Astrocyte of the spinal cord (primary cell): ENCODE measurements around the gene WNT9B.

ENCODE experiments used
- DNase-seq: peaks from one replicate; pipeline ENCODE4 v3.0.0; 2011; ENCODE audit warnings: low read depth, low spot score
- H3K4me3 ChIP-seq: 2 replicates; pipeline ENCODE4 v1.5.1; 2011; ENCODE audit warnings: low read depth, mild to moderate bottlenecking, low read length, moderate library complexity
- in situ Hi-C: cut with HindIII; loops from 2 replicates; pipeline ENCODE4 v1.10.0; 2017; ENCODE audit warnings: low sequenced_read_pairs
- TF ChIP-seq, protein P1 (sequence below): IDR thresholded peaks from 2 replicates; pipeline ENCODE4 v1.5.1; 2012; ENCODE audit warnings: low read depth, mild to moderate bottlenecking, low read length, inconsistent platforms

WNT9B gene

DNA sequence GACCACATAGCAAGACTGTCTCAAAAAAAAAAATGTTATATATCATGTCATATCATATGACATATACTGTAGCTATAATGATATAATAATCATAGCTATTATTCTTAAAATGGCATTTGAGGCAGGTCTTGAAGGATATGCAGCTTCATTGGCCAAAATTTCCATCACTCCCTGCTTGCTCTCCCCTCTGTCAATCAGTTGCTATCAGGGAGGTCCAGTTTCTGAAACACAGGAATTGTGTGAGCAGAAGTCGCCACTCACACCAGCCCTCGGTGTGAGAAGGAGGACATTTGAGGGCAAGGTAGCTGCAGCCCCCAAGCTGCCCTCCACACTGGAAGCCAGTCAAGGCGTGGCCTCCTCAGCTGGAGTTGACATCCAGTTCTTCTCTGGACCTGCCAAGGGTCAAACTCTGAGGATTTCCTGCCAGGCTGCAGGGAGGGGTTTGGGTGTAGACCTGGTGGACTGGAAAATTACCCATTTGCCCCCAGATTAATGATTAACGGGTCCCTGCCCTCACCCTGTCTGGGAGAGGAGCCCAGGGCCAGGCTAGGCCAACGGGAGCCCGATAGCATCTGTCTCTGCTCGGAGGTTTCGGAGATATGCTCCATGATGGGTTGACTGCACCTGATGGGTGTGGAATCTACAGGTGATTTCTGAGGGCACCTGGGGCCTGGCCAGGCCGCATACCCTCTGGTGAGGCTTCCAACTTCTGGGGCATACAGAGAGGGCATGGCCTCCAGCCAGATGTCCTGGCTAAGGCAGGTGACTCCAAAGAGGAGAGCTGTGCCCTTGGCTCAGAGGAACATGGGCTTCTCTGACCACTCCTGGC, 18.8 kb downstream of the WNT9B start:
- DNase-seq = no peak
- in situ Hi-C loops = no loop called here
- TF ChIP-seq, protein P1, sequence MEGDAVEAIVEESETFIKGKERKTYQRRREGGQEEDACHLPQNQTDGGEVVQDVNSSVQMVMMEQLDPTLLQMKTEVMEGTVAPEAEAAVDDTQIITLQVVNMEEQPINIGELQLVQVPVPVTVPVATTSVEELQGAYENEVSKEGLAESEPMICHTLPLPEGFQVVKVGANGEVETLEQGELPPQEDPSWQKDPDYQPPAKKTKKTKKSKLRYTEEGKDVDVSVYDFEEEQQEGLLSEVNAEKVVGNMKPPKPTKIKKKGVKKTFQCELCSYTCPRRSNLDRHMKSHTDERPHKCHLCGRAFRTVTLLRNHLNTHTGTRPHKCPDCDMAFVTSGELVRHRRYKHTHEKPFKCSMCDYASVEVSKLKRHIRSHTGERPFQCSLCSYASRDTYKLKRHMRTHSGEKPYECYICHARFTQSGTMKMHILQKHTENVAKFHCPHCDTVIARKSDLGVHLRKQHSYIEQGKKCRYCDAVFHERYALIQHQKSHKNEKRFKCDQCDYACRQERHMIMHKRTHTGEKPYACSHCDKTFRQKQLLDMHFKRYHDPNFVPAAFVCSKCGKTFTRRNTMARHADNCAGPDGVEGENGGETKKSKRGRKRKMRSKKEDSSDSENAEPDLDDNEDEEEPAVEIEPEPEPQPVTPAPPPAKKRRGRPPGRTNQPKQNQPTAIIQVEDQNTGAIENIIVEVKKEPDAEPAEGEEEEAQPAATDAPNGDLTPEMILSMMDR = no peak
- H3K4me3 ChIP-seq = no peak overlapping the region

DNA sequence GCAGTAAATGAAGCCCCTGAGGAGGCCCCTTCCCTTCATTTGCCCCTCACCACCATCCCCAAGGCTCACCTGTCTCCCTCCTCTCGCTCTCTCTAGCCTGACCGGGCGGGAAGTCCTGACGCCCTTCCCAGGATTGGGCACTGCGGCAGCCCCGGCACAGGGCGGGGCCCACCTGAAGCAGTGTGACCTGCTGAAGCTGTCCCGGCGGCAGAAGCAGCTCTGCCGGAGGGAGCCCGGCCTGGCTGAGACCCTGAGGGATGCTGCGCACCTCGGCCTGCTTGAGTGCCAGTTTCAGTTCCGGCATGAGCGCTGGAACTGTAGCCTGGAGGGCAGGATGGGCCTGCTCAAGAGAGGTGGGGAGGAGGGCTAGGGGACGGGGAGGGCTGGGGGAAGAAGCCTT, 21.0 kb downstream of the WNT9B start:
- DNase-seq = no peak
- in situ Hi-C loops = no loop called here
- no peak overlapping the region for H3K4me3 ChIP-seq
- TF ChIP-seq, protein P1 = no peak

DNA sequence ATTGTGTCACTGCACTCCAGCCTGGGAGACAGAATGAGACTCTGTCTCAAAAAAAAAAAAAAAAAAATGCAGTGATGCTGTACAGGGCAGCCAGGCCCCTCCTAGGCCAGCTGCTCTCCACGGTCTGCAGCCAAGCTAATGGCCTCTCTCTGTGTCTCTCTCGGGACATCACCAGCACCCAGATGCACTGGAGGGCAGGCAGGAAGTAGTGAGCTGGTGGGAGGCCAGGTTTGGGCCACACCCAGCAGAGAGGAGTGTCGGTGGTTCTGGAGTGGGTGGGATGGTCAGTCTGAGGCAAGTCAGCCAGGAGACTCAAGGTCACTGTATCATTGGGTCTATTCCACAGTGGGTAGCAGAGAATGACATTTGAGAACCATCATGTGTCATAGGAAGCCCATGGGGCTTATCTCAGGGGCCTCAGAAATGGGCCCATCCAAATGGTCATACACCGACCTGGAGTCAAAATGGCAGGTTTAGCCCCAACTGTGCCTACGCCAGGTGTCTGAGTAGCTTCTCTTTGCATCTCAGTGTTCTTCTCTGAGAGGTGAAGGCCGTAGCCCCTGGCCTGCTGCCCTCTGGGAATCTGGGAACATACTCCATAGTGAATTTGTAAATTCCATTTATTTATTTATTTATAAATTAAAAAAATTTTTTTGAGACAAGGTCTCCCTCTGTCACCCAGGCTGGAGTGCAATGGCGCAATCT, 22.7 kb downstream of the WNT9B start:
- TF ChIP-seq, protein P1 = no peak
- H3K4me3 ChIP-seq = no peak overlapping the region
- in situ Hi-C loops = no loop called here
- DNase-seq = no peak

DNA sequence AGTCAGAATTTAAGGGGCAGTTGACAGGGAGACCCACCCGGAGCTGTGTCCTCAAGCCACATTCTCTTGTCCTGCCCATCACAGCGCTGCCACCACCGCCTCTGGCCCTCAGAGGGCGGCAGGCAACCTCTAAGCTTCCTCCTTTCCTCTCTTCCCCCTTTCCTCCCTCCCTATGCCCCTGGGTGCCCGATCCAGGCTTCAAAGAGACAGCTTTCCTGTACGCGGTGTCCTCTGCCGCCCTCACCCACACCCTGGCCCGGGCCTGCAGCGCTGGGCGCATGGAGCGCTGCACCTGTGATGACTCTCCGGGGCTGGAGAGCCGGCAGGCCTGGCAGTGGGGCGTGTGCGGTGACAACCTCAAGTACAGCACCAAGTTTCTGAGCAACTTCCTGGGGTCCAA, 23.5 kb downstream of the WNT9B start:
- H3K4me3 ChIP-seq = no peak overlapping the region
- in situ Hi-C loops = no loop called here
- TF ChIP-seq, protein P1 = no peak
- DNase-seq = no peak

DNA sequence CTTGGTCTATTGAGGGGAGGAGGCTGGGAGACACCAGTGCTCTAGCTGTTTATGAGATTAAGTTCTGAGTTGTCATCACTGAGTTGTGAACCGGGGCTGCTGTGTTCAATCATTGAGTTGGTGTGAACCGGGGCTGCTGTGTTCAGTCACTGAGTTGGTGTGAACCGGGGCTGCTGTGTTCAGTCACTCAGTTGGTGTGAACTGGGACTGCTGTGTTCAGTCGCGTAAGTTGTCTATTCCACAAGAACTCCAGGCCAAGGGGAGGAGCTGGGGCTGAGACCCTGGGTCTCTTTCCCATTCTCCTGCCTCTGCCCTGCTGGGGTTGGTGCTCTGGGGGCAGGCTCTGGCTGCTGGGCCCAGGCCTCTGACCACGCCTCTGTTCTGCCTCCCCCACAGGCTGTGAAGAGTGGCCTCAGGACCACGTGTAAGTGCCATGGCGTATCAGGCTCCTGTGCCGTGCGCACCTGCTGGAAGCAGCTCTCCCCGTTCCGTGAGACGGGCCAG, 24.5 kb downstream of the WNT9B start:
- TF ChIP-seq, protein P1 = no peak
- in situ Hi-C loops = no loop called here
- DNase-seq = no peak
- no peak overlapping the region for H3K4me3 ChIP-seq

DNA sequence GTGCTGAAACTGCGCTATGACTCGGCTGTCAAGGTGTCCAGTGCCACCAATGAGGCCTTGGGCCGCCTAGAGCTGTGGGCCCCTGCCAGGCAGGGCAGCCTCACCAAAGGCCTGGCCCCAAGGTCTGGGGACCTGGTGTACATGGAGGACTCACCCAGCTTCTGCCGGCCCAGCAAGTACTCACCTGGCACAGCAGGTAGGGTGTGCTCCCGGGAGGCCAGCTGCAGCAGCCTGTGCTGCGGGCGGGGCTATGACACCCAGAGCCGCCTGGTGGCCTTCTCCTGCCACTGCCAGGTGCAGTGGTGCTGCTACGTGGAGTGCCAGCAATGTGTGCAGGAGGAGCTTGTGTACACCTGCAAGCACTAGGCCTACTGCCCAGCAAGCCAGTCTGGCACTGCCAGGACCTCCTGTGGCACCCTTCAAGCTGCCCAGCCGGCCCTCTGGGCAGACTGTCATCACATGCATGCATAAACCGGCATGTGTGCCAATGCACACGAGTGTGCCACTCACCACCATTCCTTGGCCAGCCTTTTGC, 25.0 kb downstream of the WNT9B start:
- in situ Hi-C loops = no loop called here
- DNase-seq = no peak
- H3K4me3 ChIP-seq = no peak overlapping the region
- TF ChIP-seq, protein P1 = no peak
